HG02759 (cell line): ENCODE results near the gene ZNF488.

Experiments used
- ATAC-seq: cut with Tn5 transposase; IDR thresholded peaks from one replicate; pipeline ENCODE4 v1.9.1; 2021; ENCODE audit warnings: mild to moderate bottlenecking, moderate library complexity; ENCODE audit not compliant: unreplicated experiment

The ZNF488 gene

DNA sequence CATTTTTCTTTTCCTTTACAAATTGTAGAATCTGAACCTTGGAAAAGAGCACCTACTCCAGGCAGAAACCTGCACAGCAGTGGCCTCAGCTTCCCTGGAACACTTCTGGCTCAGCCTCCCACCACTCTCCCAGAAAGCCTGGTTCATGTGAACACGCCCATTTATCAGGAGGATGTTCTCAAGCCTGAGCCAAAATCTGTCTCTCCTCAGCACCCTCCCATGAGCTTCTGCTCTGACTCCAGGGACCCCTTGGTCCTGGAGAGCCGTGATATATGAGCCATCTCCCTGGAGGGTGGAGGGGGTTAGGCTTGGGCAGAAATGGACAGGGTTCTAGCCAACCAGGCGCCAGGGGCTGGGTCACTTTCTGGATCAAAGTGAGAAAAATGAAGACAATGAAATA, 51.7 kb downstream of the ZNF488 start:
- no peak for ATAC-seq

DNA sequence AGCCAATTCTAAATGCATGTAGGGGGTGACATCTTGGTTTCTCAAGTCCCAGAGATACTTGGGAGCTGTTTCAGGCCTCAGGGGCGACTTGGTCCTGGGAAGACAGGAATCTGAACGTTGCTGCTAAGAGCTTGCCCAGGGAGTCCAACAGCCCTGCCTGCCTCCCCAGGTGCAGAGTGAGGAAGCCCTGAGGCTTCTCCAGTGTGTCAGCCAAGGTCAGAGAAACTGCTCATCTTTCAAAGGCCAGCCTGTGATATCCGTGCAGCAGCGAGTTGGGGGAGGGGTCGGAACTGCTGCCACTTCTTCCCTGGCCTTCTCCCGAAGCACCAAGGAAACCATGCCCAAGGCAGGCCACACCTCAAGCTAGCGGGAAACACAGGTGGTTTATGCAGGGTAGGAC, 52.1 kb downstream of the ZNF488 start:
- ATAC-seq = no peak

DNA sequence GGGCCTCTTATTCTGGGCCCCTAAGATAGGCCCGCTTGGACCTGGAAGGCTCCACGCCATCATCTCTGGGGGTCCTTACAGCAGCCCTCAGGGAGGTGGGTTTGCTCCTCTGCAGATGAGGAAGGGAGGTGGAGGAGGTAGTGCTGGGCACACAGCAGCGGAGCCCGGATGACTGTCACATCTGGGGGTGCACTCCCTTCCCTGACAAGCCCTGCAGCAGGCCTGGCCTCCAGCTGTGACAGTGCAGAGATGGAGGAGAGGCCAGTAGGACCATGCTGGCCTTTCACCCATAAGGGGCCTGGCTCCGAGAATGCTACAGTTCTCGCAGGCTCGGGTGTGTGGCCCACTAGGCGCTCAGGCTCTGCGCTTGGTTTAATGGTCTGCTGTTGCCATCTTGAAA, 52.6 kb downstream of the ZNF488 start:
- no peak for ATAC-seq

DNA sequence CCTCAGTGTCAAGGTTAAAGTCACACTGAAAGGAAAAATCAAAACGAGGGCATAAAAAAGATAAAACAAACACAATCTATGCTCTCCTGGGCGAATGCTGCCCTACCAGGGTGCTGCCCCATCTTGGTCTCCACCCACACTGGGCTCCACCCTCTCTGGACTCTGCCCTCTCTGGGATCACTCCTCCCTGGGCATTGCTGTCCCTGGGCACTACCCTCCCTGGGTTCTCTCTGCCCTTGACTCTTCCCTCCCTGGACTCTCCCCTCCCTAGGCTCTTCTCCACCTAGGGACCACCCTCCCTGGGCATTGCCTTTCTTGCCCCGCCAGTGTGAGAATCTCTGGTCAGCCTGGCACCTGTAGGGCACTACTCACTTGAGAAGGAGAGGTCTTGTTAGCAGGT, 53.3 kb downstream of the ZNF488 start:
- no peak for ATAC-seq

DNA sequence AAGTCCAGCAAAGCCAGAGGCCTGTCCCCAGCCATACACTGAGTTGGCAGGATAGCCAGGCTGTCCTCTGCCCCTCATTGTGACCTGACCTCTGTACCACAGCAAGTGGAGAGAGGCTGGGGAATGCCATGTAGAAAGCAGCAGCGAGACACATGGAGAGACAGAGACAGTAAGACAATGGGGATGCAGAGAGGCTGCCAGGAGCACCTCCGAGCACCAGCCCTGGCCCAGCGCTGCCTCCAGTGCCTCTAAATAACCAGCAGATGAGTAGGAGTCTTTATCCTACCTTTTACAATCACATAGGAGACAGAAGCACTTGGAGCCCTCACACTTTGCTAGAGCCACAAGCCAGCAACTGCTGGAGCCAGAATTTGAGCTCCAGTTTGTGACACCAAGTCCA, 53.7 kb downstream of the ZNF488 start:
- no peak for ATAC-seq

DNA sequence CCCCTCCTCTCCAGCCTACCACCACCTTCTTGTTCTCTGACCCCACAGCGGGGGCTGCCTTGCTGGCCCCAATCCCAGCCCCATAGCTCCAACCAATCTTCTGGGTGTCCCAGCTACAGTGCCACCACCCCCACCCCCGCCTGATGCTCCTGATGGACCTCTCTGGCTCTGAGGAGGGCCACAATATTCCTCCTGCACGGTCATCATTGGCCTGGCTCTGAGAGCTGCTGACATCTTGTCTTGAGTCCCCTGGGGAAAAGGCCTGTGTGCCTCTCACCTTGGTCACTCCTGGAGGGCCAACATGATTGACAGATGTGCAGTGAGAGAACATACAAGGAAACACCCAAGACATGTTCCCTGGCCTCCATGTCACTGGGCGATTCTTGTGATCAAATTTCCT, 54.2 kb downstream of the ZNF488 start:
- no peak for ATAC-seq

DNA sequence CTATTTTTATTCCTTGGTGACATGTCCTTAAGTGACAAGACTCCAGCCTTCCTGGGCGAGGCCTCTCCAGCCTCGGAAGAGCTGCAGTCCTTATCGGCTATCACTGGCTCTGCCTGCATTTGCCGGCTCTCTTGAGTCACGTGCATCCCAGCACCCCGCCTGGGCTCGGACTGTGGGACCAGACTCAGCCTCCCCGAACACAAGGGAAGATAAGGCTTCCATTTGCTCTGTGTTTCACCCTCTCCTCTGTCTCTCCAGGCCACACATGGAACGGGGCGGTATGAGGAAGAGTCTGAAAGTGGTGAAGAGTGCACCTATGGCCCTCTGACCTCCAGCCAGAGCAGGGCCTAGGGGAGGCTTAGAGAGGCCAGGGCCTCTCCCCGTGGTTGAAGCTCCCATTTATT, 57.2 kb downstream of the ZNF488 start:
- no peak for ATAC-seq

DNA sequence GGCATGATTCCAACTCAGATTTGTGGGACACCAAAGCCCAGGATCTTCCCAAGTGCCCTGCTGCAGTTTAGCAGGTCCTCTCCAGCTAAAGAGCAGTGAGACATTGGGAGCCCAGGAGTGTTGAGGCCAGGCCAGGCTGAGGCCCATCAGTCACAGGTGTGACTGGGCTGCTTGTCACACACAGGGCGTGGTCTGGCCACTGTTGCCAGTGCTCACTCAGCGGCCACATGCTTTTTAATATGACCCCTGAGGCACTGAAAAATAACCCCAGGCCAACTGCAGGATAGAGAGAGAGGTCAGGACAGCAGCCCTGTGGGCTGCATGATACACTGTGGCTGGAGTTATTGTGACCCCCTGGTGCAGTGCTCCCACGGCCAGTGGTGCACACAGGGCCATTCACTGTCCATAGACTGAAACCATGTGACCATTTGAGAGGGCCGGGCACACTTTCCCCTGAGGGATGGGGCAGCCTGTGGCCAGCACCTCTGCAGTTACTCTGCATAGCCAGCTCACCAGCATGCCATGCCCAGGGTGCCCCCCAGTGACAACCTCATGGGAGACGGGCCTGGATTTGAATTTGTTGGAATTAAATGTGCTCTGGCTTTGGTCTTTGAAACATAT, 57.7 kb downstream of the ZNF488 start:
- ATAC-seq = no peak

DNA sequence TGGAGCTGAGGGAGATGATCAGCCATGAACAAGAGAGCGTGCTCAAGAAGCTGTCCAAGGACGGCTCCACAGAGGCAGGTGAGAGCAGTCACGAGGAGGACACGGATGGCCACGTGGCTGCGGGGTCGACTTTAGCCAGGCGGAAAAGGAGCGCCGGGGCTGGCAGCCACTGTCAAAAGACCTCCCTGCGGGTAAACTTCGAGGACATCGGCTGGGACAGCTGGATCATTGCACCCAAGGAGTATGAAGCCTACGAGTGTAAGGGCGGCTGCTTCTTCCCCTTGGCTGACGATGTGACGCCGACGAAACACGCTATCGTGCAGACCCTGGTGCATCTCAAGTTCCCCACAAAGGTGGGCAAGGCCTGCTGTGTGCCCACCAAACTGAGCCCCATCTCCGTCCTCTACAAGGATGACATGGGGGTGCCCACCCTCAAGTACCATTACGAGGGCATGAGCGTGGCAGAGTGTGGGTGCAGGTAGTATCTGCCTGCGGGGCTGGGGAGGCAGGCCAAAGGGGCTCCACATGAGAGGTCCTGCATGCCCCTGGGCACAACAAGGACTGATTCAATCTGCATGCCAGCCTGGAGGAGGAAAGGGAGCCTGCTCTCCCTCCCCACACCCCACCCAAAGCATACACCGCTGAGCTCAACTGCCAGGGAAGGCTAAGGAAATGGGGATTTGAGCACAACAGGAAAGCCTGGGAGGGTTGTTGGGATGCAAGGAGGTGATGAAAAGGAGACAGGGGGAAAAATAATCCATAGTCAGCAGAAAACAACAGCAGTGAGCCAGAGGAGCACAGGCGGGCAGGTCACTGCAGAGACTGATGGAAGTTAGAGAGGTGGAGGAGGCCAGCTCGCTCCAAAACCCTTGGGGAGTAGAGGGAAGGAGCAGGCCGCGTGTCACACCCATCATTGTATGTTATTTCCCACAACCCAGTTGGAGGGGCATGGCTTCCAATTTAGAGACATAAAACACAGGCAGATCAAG, 58.5 kb downstream of the ZNF488 start:
- ATAC-seq = no peak

DNA sequence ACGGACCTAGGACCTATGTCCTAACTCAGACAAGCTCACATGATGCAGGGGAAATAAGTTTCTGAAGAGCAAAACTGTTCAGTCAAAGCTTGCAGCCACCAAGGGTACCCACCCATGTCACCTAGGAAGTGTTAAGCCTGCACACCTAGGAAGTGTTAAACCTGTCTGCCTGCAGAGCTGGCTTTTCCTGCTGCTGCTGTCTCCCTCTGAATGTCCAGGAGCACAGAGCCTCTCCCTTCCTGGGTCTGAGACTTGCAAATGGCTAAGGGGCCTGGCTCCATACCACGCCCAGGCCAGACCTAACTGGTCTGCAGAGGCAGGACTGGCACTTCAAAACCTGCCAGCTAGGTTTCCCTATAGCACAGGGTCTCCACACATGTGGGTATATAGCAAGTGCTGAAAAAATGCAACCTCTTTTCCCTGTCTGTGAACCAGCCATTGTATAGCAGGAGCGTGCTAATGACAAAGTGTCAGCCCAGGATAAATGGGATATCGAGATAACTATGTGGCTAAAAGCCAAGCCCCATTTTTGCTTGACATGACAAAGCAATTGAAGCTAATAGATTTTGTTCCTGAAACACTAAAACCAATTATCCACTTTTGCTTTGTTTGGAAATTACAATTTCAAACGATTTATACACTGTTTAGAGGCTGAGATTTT, 60.3 kb downstream of the ZNF488 start:
- no peak for ATAC-seq

DNA sequence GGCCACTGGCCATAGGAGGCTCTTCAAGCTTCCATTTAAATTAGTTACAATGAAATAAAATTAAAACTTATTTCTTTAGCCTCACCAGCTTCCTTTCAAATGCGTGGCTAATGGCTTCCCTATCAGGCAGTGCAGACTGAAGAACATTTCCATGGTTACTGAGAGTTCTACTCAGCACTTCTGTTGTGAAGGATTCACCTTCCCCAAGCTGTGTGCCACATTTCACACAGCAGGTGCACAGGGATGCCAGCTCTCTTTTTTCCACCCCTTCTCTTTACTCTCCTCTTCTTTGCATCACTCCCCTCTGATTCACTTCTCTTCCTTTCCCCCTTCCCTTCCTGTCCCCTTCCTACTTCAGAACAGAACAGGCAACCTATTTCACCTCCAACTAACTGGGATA, 61.0 kb downstream of the ZNF488 start:
- no peak for ATAC-seq

DNA sequence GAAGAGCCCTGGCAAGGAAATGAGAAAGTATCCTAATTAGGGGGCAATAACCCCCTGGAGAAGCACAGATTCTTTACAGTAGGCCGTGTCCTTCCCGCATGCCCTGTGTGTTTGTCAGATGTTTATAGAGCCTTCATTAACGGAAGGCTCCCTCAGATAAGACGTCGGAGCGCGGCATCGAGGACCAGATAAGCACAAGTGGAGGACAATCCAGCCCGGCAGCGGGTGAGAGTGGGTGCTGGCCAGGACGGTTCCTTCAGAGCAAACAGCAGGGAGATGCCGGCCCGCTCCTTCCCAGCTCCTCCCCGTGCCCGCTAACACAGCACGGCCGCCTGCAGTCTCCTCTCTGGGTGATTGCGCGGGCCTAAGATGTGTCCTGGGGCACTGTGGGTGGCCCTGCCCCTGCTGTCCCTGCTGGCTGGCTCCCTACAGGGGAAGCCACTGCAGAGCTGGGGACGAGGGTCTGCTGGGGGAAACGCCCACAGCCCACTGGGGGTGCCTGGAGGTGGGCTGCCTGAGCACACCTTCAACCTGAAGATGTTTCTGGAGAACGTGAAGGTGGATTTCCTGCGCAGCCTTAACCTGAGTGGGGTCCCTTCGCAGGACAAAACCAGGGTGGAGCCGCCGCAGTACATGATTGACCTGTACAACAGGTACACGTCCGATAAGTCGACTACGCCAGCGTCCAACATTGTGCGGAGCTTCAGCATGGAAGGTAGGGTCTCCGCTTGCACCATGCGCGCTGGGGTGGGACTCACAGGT, 61.6 kb downstream of the ZNF488 start, which contains the start of gene GDF2:
TSS of gene GDF2 (plus strand) at position 155 of the 762 bp plus-strand sequence. CDS start at position 370, 215 bp downstream.
- no peak for ATAC-seq

DNA sequence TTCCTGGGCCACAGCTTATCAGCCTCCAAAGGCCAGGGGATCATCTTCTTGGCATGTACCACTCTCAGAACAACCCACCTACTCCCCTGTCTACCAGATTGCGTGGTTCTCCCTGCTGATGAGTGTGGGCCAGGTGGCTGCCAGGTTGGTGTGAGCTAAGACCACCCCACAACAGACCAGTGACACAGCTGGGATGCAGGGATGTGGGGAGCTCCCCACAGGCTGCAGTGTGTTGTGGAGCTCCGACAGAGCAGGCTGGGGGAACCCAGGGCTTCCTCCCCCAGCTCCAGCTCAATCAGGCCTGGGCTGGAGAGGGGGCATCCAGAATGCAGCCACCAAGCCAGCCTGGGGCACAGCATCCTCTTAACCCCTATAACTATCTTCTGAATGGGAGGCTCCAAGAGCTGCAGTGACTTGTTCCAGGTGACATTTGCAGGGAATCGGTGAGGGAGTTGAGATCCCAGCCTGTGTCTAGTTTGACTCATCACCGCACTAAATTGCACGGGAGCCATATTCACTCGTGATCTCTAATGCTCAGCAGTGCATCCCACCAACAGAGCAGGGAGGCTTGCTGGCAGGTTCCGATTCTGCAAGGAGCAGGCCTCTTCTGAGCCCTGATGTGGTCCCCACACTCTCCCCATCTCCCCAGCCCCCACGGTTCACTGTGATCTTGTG, 62.4 kb downstream of the ZNF488 start:
- no peak for ATAC-seq

DNA sequence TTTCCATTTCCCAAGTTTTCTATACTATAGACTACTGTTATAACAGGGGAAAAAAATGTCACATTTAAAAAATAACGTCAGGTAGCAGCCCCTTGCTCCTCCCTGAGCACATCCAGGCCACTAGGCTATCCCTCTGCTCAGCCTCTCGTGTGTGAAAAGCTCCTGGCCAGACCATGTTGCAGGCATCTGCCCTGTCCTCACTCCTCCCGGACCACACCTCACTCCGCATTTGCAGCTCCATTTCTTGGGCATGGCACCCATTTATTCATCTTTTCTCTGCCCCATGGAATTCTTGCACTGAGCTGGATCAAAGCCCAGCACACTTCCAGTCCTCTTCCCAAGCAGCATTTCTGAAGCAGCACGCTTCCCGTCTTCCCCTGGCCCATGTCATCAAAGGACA, 63.3 kb downstream of the ZNF488 start:
- no peak for ATAC-seq

DNA sequence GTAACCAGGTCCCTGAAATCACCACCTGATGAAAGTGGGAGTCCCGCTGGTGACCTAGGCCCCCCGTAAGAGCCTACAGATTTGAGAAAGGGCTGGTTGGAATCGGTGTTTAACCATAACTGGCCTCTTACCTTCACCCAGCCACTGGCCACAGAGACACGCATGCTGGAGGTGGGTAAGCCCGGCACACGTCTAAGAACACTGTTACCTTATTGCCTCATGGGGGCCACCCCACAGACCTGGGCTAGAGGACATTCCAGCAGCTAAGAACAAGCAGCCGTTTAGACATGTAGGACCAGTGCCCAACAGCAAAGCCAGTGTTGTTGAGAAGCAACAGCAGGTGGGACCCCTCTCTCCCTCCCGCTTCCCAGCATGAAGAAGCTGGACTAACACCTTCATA, 64.3 kb downstream of the ZNF488 start:
- ATAC-seq = no peak

DNA sequence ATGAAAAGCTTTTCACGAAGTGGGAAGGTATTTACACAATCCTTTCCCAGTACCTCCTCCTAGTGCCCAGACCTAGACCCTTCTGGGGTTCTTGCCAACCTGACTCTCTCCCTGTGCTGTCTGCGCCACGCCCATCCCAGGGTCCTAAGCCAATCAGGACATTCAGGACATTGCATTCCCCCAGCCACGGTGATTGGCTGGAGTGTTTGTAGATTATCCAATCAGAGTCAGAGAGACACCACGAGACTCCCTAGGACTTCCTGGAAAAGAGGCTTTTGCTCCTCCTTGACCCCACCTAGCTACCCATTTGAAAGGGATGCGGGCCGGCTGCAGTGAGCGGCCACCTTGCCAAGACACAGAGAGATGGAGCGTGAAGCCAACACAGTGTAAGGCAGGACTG, 65.4 kb downstream of the ZNF488 start:
- no peak for ATAC-seq

DNA sequence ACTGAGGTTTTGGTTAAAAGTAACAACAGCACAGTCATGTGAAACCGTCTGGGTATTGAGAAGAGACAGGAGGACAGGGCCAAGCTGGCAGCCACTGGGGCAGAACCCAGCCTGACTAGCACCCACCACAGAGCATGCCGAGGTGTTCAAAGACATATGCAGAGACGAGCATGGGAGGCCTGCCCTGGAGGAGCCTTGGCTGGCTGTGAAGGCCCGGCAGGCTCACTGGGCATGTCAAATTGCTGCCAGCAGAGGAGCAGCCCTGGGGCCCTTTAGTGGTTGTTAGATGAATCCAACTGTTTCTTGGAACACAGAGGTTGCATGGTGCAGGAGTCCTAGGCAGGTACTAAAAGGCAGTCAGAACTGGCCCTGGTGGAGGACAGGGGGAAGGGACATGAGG, 66.8 kb downstream of the ZNF488 start:
- no peak for ATAC-seq

DNA sequence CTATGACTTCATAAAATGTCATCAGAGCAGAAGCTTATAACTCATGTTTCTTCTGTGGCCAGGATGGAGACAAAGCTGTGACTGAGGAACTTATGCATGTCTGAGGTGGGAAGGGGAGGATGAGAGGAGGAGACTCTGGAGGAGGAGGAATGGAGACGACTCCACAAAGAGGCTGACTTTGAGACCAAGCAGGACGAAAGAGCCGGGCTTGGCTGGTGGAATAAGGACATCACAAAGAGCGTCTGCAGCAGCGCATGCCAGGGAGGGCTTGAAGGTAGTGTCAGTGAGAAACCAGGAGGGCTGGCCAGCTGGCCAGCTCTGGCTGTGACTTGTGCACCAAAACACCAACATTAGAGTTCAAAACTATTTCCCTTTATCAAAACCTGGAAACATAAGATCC, 68.0 kb downstream of the ZNF488 start:
- no peak for ATAC-seq
